Kasumi-1 (cell line): ENCODE data around the gene NCAM1.
"Not testable (repeated sequence)": the region's sequence is repeated elsewhere in the genome, so short reads cannot be mapped to it uniquely, and the experiment has no call there.

Experiments
- DNase-seq, 2 experiments: peaks; one replicate each; lab custom pipeline; 2025; lab: John Stamatoyannopoulos, UW

NCAM1 gene

DNA sequence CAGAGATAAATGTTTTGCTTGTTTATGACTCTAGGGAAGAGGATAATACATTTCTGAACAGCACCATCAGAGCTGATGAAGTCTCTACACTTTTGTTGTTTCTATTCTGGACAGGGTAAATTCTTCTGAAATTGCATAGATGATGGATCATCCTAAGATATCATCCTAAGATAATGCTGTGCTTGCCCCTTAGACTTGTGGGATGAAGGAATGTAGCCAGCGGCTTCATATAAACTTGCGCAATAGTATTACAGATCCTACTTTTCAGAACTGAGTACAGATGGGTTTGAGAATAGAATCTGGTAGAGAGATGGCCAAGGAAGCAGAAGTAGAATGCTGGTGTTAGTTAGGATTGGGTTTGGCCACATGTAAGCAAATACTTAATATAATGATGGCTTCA, 61.0 kb downstream of the NCAM1 start:
- DNase-seq, result no peak

DNA sequence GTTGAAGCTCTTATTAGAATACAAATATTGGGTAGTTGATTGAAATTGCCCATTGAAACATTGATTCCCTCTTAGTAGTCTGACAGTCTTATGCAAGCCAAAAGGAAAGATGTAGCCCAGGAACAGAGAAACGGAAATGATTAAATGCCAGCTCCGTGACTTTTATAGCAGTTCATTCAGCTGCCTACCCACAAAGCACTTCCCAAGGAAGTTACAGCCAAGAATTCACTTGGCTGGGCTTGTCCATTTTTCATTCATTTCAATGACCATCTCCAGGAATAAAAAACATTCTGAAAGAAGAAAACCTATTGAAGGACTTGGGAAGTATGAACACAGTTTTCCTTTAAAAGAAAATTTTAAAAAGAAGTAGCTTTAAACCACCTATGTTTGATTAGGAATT, 62.0 kb downstream of the NCAM1 start:
- DNase-seq, result no peak

DNA sequence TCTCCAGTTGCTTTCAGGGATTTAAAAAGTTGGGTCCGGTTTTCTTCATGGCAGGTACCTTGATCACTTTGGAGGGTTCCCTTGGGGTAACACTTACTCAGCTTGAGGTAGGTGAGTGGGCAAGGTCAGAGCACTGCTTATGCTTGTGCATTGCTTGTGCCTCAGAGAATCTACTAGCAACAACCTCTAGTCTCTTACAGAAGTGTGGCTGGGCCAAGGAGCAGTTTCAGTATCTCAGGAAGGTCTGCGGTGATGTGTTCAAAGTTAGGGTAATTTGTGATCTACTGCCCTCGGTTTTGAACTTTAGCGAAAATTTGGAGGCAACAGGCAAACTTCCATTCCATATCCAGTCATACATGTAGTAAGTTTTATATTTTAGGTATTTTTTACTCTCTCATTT, 62.8 kb downstream of the NCAM1 start:
- no peak for DNase-seq

DNA sequence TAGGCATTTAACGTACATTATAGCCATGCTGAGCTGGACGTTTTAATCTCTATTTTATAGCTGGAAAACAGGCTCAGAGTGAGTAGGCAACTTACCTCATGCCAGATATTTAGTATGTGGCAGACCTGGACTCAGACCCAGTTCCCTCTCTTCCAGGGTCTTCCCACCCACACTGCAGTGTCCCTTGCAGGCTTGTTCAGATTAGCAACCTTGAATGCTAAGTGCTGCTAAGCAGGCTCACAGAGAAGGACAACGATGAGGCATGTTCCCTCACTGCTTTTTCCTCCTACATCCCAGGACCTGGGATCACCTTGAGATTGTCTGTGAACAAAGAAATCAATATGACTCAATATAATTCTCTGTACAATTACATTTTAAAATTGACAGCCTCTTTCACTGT, 65.6 kb downstream of the NCAM1 start:
- no peak for DNase-seq

DNA sequence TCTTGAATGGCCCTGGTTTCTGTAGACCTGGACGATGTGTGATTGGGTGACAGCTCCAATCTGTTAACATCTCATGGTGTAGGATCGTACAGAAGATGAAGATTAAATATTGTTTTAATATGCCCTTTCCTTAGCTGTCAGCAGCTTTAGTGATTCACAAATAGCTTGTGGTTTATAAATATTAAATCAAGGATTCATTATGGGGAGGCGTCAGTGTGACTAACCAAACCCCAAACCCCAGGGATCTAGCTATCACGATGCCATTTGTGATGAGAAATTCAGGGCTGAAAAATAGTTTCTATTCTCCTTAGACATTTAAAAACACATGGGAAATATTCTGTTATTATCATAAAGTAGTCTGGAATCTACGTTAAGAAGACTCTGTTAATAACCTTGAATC, 73.4 kb downstream of the NCAM1 start:
- DNase-seq, result no peak

DNA sequence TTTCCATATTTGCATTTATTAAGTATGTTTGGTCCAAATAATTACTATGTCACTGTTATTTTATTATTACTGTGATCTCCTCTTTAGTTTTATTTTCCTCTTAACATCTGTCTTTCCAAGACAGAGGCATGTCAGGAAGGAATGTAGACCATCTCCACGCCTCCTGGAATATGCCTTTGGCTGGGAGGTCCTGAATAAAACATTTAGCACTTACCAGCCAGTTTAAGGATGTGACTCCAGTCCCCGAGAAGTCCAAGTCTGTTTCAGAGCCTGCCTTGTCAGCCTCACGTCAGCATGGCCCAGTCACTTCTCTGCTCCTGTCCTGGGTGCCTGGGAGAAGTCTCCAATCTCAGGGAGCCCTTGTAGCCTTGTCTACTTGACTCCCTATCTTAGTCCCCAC, 74.5 kb downstream of the NCAM1 start:
- no peak for DNase-seq

DNA sequence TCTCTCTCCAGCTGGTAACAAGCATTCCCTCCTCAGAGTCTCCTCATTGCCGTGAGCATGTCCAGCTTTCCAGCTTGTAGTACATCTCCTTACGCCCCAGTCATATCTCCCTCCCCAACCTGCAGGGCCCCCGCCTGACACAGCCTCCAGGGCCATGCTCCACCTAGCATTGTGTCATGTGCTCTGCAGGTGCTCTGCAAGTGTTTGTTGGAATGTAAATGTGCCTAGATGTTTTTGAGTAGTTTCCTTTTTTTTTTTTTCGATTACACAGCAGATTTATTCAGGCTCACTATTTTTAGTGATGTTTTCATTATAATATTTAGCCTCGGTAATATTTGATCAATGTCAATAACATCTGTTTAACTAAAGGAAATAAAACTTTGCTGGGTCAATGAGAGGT, 82.5 kb downstream of the NCAM1 start:
- DNase-seq, result no peak

DNA sequence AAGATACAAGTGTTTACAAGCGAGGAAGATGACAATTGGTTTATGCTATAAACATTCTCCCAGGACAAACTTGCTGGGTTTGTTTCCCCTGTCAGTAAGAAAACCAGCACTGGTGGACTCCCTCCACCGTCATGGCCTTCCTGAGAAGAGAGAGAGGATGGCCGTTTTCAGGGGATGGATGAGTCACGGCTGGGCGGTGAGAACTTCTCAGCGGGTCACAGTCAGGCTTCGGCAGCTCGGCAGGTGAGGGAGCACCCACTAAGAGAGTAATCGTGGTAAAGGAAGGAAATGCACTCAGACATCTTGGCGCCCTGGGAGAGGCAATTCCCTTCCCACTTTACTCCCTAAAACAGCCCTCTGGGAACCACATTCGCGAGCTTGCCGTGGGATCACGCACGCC, 83.9 kb downstream of the NCAM1 start:
- no peak for DNase-seq

DNA sequence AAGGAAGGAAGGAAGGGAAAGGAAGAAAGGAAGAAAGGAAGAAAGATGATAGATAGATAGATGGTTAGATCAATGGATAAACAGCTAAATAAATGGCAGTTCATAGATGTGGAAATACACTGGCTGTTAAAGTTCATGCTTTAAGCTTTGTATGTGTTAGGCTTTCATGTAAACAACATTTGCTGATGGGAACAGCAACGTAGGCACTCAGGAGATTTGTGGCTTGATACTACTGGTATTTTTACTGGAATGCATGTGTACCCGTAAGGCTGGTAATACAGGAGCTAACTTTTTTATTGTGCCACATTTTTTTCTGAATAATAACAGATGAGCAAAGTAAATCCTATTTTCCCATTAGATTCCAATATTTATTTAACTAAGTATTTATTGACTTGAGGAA, 85.6 kb downstream of the NCAM1 start:
- no peak for DNase-seq

DNA sequence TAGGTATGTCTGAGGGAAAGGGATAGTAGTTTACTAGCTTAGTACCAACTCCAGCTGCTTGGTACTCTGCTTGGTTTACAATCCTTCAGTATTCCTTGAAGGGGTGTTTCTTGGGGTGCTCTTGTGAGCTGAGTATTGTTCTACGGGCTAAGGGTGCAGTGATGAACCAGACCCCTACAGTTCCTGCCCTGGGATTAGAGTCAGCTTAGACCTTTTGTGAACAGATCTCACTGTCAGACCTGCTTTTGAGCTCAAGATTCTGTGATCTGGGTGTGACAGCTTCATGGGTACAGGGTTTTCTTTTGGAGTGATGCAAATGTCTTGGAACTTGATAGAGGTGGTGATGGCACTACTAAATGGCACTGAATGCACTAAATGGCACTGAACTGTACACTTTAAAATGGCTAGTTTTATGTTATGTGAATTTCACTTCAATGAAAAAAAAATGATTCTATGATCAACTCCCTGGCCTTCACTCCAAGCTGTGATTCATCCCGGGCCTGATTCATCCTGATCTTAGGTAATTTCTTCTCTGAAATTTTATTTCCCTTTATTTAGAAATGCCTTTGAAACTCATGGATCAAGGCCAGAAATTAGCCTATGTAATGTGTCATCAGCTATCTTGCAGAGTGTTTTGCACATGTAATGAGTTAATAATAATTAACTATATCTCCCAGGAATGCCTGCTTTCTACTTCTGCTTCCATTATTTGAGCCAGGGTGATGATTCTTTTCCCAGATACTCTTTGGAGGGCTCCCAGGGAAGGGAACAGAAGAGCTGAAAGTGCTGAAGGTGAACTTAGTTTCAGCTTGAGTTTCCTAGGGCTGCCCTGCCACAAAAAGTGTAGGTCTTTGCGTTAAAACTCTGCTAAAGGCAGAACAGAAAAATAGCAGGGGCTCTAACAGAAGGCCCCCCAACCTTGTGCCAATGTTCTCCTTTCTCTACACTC, 87.9 kb downstream of the NCAM1 start:
- DNase-seq, result no peak

DNA sequence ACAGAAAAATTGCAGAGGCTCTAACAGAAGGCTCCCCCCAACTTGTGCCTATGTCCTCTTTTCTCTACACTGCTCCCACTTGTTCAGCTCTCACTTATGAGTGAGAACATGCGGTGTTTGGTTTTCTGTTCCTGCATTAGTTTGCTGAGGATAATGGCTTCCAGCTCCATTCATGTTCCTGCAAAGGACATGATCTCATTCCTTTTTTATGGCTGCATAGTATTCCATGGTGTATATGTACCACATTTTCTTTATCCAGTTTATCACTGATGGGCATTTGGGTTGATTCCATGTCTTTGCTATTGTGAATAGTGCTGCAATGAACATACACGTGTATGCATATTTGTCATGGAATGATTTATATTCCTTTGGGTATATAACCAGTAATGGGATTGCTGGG, 91.8 kb downstream of the NCAM1 start:
- DNase-seq, result not testable (repeated sequence)

DNA sequence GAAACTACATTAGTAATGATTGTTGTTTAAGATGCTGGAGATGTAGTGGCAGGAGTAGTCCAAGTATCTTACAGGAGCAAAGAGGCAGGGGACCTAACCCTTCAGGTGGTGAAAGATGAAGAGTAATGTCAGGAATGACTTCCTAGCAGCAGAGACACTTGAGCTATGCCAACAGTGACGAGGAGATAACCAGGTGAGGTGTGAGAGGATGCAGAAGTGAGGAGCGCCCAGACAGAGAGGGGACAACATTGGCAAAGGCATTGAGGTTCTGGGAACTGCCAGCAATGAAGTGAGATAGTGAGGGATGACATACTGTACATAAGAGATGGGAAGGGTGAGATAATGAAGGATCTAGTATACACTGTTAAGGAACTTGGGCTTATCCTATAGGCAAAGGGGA, 95.8 kb downstream of the NCAM1 start:
- DNase-seq, result no peak

DNA sequence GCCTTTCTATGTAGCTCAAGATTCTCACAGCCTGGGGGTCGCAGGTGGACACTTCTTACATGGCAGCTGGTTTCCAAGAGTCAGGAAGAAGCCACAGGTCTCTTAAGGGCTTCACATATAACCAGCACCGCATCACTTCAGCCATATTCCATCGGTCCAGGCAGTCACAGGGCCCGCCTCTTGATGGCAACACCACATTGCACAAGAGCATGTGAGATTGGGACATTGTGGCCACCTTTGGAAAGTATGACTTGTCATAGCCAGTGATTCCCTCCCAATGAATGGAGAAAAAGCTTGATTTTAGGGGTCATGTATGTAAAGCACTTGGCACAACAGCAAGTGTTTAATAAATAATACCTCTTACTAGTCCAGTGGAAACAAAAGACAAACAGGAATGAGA, 98.3 kb downstream of the NCAM1 start:
- no peak for DNase-seq

DNA sequence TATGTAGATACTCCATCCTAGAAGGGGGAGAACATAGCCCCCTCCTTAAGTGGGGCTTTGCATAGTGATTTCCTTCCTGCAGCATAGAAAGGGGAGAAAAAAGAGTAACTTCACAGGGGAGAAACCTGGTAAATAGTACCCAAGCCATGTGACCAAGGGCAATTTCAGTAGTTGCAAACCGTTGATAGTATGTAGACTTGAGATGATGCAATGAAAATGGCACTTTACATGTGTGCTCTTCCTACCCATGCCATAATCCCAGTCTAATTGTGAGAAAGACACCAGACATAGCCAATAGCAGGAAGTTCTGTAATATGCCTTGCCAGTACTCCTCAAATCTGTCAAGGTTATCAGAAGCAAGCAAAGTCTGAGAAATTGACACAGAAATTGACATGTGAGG, 104.1 kb downstream of the NCAM1 start:
- no peak for DNase-seq

DNA sequence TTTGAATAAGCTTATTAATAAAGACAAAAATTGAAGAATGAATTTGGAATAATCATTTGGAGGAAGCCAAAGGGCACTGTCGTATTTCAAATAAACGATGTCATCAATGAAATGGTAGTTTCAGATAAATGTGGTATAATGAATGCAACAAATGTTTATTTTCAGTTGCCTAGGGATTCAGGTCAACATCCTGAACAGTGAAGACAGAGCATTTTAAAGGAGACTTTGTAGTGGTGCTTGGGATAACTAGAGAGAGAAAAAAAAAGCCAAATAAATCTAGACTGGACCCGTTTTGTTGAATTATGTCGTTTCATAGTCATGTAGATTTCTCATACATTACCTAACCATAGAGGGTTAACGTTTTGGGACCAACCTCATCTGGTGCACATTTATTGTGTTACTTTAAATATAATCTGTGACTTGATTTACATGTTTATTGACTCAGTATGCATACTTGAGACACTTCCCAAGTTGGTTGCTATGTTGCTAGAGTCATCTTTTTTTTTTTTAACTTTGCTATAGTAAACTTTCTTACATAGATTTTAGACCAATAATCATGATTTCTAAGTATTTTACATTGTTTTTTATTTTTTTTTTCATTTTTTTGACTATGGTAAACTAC, 111.1 kb downstream of the NCAM1 start:
- no peak for DNase-seq

DNA sequence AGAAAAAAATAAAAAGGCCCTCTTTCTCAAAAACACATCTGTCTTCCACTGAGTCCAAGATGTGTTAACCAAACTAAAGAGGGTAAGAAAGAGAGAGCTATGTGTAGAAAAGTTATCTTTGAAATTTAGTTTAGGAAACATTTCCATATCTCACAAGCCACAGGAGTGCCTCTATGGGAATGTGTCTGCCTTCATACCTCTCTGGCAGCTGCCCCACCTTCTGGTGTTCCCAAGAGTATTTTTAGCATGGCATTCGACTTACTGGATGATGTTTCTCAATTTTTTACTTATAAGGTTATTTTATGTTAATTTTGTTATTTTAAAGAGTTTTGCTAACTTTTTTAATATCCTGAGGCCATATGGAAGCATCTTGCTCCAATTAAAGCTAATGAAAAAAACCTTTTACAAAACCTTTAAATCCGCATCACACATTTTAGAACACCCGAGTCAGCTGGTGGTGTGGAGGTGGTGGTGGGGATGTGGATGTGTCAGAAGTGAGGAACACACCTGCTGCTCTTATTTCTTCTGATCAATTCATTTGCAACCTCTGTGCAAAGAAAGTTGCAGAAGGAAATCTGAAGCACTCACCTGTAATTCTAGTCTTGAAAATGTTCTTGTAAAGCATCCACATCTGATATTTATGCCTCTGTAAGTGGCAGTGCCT, 112.2 kb downstream of the NCAM1 start:
- no peak for DNase-seq

DNA sequence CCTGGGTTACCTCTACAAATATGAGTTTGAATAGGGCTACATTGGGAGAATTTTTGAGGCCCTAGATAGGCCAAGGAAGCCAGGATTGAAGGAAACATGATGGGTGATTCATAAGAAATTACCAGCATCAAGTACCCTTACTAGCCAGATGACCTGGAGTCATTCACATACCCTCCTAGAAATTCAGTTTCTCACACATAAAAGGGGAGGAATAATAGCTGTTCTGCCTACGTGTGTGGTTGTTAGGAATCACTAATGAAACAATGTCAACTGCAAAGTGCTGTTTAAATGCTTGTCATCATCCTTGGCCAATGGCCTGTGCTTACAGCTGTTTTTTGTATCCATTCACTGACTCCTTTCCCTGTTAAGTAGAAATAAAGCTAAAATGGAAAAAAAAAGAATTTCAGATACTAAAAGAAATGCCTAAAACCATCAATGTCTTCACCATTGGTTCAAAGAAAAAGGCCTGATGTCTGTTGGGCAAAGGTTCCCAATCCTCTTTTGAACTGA, 114.4 kb downstream of the NCAM1 start:
- no peak for DNase-seq

DNA sequence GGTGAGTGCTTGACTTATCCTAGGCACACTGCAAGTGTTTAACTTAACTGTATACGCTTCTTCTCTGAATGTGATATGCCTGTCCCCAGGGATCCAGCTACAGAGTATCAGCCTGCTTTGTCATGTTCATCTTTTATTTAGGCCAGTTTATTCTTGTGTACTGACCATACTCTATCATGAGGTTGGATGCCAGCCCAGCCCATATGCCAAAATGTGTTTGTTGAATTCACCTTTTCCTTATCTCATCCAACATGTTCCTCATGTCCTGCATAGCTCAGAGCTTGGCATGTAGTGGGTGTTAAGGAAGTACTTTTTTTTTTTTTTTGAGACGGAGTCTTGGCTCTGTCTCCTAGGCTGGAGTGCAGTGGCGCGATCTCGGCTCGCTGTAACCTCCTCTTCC, 116.2 kb downstream of the NCAM1 start:
- no peak for DNase-seq

DNA sequence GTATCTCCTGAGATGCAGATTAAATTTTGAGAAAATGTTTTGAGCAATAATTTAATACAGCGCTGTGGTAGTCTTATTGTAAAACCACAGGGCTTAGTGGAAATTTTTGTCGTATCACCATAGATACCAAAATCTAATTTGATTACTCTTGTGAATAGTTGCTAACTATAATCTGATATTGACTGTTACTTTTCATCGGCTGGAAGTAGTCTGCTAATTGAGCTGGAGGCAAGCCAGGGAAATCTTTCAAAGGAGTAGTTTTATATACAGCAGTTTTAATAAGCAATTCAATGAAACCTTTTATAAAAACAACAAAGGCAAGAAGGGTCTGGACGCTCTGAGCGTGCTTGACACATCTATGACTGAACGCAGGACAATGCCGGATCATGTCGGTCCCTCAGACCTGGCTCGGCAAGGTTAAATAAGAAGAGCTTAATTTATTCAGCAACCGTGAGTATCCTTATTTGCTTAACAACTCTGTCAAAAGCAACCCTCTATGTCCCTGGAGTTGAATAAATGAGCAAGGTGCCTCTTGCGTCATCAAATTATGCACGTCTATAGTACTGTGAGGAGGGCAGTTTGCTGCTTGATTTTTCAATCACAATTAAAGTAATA, 121.2 kb downstream of the NCAM1 start:
- no peak for DNase-seq

DNA sequence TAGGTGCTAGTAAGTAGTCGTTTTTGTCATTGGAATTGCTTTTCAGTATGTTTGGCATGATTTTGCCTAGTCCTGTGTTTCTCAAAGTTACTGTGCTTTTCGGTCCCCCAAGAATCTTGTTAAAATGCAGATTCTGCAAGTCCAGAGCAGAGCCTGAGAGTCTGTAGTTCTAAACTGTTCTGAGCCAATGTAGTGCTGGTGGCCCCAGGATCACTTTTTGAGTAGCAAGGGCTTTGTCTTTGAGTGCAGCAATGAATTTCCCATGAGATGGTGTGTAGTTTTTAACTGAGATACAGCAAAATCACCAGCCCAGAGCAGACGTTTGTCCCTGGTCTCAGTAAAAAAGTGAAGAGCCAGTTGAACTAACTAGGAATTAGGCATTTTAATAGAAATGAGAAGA, 122.4 kb downstream of the NCAM1 start:
- DNase-seq, result no peak

DNA sequence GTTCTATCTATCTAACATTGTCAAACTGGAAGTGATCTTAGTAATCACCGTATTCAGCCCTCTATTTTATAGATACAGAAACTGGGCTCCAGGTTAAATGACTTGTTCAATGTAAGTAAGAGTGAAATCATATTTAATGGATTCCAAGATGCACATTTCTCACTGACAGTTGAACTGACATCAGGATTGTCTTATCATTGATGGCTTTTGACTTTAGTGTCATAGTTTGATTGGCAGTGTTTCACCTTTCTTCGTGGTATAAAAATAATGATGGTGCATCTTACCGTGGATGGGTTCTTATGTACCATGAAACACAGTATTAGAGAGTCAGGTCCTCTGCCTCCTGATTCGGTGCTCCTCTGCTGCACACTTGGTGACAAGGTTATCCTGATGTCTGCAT, 123.1 kb downstream of the NCAM1 start:
- no peak for DNase-seq

DNA sequence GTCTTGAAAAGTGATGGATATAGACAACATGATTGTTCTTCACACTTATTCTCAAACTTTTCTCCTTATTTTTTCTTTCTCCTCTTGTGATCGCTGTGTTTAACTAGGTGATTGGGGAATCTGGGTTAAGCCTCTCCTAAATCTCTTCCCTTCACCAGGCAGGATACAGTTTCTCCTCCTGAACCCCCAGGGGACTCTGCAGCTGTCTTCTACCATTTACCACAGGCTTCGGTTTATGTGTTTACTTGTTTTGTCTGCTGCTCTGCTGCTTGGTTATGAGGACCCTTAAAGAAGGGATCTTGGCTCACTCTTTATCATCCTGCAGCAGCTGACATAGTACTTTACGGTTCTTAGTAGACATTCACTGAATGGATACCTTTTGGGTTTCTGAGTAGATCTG, 124.2 kb downstream of the NCAM1 start:
- no peak for DNase-seq

DNA sequence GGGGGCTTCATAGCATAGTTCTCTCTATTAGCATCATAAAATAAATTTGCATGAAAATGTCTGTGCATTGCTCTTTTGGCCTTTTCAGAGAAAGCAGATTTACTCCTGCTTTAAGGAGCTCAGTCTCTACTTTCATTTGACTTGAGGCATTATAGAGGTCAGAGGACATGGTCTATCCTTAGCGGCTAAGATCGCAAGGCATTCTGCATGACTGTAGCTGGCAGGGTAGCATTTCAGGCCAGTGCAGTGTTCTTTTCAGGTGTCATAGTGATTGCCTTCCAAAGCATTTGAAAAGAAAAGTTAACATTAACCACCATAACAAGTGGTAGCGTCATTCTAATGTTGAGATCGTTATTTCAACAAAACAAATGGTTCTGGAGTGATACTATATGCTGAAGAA, 126.5 kb downstream of the NCAM1 start:
- DNase-seq, result no peak
